Heart left ventricle (tissue), 16 donors: ENCODE measurements around the gene TDRD9. TPM values are rescaled to one million over a fixed set of nuclear protein-coding genes. Genes with fewer than 3 reads are reported as not detected.
"Not testable (repeated sequence)": the region's sequence is repeated elsewhere in the genome, so short reads cannot be mapped to it uniquely, and the experiment has no call there.

Source experiments
- ATAC-seq, 4 donors: fragments of 200-7000 bp; cut with Tn5 transposase; one replicate each; pipeline ENCODE4 v1.9.1; 2020 to 2022; ENCODE audit warnings: moderate library complexity in 4 of 4, mild to moderate bottlenecking in 3 of 4, moderate number of reproducible peaks in 1 of 4
- DNase-seq, 5 donors: peaks; one replicate each; pipeline ENCODE4 v3.0.0-alpha.2; 2020
- H3K27ac ChIP-seq, 12 donors: fragments of 200-600 bp; sonication (generic) in 4 of 12; one replicate each; pipeline versions ENCODE4 v1.5.0 to v1.8.0; 2016 to 2022; ENCODE audit warnings: mild to moderate bottlenecking in 2 of 12
- H3K27me3 ChIP-seq, 9 donors: fragments of 200-600 bp; sonication (generic) in 2 of 9; one replicate each; pipeline versions ENCODE4 v1.5.1 to v1.8.0; 2016 to 2022; ENCODE audit warnings: mild to moderate bottlenecking in 3 of 9
- H3K36me3 ChIP-seq, 9 donors: fragments of 200-600 bp; sonication (generic) in 2 of 9; one replicate each; pipeline versions ENCODE4 v1.5.0 to v1.8.0; 2018 to 2022; ENCODE audit warnings: mild to moderate bottlenecking in 2 of 9
- H3K4me1 ChIP-seq, 12 donors: fragments of 200-600 bp; sonication (generic) in 4 of 12; one replicate each; pipeline versions ENCODE4 v1.5.0 to v1.8.0; 2016 to 2022; ENCODE audit warnings: mild to moderate bottlenecking in 3 of 12
- H3K4me3 ChIP-seq, 12 donors: fragments of 200-600 bp; sonication (generic) in 4 of 12; one replicate each; pipeline versions ENCODE4 v1.5.0 to v1.8.0; 2017 to 2022; ENCODE audit warnings: mild to moderate bottlenecking in 9 of 12, moderate library complexity in 4 of 12
- H3K9me3 ChIP-seq, 12 donors: fragments of 200-600 bp; sonication (generic) in 4 of 12; one replicate each; pipeline versions ENCODE4 v1.5.0 to v1.8.0; 2016 to 2022; ENCODE audit warnings: mild to moderate bottlenecking in 1 of 12
- POLR2A ChIP-seq, 2 donors: fragments of 450-650 bp; IDR thresholded peaks; one replicate each; pipeline ENCODE4 v1.6.1; 2017; ENCODE audit warnings: antibody characterized with exemption in 2 of 2, mild to moderate bottlenecking in 2 of 2, moderate library complexity in 2 of 2
- WGBS, 4 donors: extraction: QIAGEN DNeasy Blood & Tissue Kit in 2 of 4; methylation state at CpG; one replicate each; pipeline versions ENCODE4 v1.1.5 to v1.1.7; 2013 to 2018; 5-methylcytosine and 5-hydroxymethylcytosine counted together
- intact Hi-C, 10 donors: fragments of 100-400 bp; cut with DNase I; formaldehyde crosslinking; loops; one replicate each; pipeline versions ENCODE4 v1.11.1 to v1.14.2; 2022
- polyA plus RNA-seq, 2 donors: library from polyadenylated mRNA; stranded (reverse); fragments of 200-250 nt; gene quantifications; one replicate each; pipeline ENCODE4 v1.2.3, GENCODE V29; 2013
- total RNA-seq, 9 donors: library from RNA; depleted of rRNA in 2 of 9; stranded (reverse); fragments of >200 nt in 2 of 9; fragmentation: NEBNext Ultra II Directional in 3 of 9; extraction: Animal tissue kit (Norgen Biotek cat#: 25700) in 3 of 9; gene quantifications; one replicate each; pipeline versions ENCODE4 v1.1.0 to v1.2.4, GENCODE V29; 2016 to 2023
- TF ChIP-seq, protein P1 (sequence below), 12 donors: fragments of 200-600 bp; sonication (generic) in 4 of 12; IDR thresholded peaks; one replicate each; pipeline versions ENCODE4 v1.5.0 to v1.8.0; 2018 to 2022; ENCODE audit warnings: antibody characterized with exemption in 12 of 12, mild to moderate bottlenecking in 5 of 12
- donor health status: ischemic (EF 13 %, LVEDD 7.1; RV severe dilation, severe dysfunction).
- donor health status: healthy with polysubstance abuse.
- donor health status: DM: no; HTN: yes; CAD: no.
- donor health status: DM: no; HTN: no; CAD: no.
- donor health status: ischemic (EF 25% LVEDD 6.9; RV normal size, moderate dysfunction).
- donor health status: ischemic (EF 25% LVEDD 5.7; RV mildly dilated, moderate dysfunction).
- donor health status: healthy.
- donor health status: DM: yes; HTN: yes; CAD: no.
- donor health status: ischemic (EF 35%, LVEDD 5.7; RV mildly dilated, moderate dysfunction).
- donor health status: nonischemic (EF 11% LVEDD 7.7; RV severe dilation, severe dysfunction).
- donor health status: DM: yes; HTN: yes; CAD: no.
- donor health status: PGD.
- donor health status: ischemic (EF 29% LVEDD 5.4; RV normal size, mild dysfunction).
- donor health status: nonischemic (EF 23%, LVEDD 6.1; RV moderate dilation, normal function).

The TDRD9 gene
- total and polyA plus RNA-seq, 11 donors, result 1.1 to 9.6 (median 2.1) TPM

DNA sequence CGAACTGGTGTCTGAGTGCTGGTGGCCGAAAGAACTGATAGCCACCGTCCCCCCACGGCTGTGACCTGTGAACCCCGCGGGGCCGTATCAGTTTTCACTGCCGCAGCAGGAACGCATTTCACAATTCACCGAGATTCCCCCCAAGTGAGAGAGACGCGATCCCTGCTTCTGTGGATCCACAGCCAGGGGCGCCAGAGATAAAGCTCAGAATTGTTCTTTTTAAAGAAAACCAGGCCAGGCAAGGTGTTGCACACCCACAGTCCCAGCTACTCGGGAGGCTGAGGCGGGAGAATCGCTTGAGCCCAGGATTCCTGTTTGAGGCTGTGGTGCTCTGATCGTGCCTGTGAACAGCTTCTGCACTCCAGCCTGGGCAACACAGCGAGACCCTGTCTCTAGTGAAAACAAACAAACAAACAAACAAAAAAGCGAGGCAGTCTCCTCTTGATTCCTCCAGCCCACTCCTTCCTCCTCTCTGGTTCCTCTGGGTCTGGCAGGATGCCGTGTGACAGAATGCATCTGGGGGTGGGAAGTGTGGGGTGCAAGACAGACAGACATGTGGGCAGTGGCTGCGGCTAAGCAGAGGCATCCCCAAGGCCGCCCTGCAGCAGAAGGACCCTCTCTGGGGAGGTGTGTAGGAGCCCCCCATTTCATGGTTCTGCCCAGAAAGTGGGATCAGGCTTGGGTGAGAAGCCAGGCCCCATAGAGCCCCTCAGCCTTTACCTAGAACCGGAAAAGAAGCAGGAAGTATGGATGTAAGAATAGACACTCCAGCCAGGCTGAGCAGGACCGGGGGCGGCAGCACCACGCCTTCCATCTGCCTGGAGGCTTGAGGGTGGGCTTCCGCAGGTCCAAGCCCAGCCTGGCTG is 41.7 kb upstream of the TDRD9 start:
- no peak overlapping the region for H3K4me3 ChIP-seq
- H3K4me1 ChIP-seq, result peaks cover 9 to 43% (median 28%) of the 10 kb centered on the region in 12 donors
- ATAC-seq (no peak), DNase-seq (peak in 1 of 5 donors; percentile 21)
- no peaks in the 10 kb centered on the region for H3K9me3 ChIP-seq
- no peaks in the 10 kb centered on the region for H3K27me3 ChIP-seq
- intact Hi-C loops, result no loop called here
- TF ChIP-seq POLR2A (IDR thresholded peaks at IDR 0.05), result no peak
- TF ChIP-seq, protein P1, sequence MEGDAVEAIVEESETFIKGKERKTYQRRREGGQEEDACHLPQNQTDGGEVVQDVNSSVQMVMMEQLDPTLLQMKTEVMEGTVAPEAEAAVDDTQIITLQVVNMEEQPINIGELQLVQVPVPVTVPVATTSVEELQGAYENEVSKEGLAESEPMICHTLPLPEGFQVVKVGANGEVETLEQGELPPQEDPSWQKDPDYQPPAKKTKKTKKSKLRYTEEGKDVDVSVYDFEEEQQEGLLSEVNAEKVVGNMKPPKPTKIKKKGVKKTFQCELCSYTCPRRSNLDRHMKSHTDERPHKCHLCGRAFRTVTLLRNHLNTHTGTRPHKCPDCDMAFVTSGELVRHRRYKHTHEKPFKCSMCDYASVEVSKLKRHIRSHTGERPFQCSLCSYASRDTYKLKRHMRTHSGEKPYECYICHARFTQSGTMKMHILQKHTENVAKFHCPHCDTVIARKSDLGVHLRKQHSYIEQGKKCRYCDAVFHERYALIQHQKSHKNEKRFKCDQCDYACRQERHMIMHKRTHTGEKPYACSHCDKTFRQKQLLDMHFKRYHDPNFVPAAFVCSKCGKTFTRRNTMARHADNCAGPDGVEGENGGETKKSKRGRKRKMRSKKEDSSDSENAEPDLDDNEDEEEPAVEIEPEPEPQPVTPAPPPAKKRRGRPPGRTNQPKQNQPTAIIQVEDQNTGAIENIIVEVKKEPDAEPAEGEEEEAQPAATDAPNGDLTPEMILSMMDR (IDR thresholded peaks at IDR 0.05), result no peak
- no peak overlapping the region for H3K27ac ChIP-seq
- no peaks in the 10 kb centered on the region for H3K36me3 ChIP-seq
- WGBS, 4 donors, result 62 to 72% (median 65%) methylated on average over 22 to 27 of the region's 27 CpGs

DNA sequence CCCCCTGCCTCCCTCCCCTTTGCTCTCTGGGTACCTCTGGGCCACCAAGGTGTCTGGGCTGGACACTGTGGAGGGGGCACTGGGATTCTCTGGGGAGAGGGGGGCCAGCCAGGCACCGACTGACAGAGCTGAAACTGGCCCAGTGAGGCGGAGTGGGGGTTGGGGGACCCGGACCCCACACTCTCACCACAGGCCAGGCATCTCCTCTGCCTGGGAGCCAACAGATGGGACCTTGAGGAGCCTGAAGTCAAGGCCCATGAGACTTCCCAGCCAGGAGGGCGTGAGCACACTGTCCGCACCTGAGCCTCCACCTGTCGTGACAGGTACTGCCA is 41.1 kb upstream of the TDRD9 start:
- 90 to 97% (median 93%) methylated on average over 3 to 6 of the region's 6 CpGs for WGBS, 4 donors
- DNase-seq, result no peak
- no peak for ATAC-seq
- Histone ChIP-seq H3K27me3 (no peaks in the 10 kb centered on the region), H3K4me3 (no peak overlapping the region), H3K9me3 (no peaks in the 10 kb centered on the region), H3K27ac (no peak overlapping the region), H3K36me3 (no peaks in the 10 kb centered on the region), H3K4me1 (peaks cover 9 to 38% (median 23%) of the 10 kb centered on the region in 12 donors)
- intact Hi-C loops, result no loop called here
- TF ChIP-seq, protein P1 (IDR thresholded peaks at IDR 0.05), result no peak
- no peak for TF ChIP-seq POLR2A (IDR thresholded peaks at IDR 0.05)

- no peaks in the 10 kb centered on the region for H3K36me3 ChIP-seq
- H3K27ac ChIP-seq, result no peak overlapping the region
- DNase-seq (no peak), ATAC-seq (no peak)
- intact Hi-C loops, result no loop called here
- 82 to 92% (median 87%) methylated on average over 8 to 10 of the region's 10 CpGs for WGBS, 4 donors
- H3K27me3 ChIP-seq, result no peaks in the 10 kb centered on the region
- no peaks in the 10 kb centered on the region for H3K9me3 ChIP-seq
- H3K4me3 ChIP-seq, result no peak overlapping the region
- TF ChIP-seq POLR2A (IDR thresholded peaks at IDR 0.05), result no peak
- TF ChIP-seq, protein P1 (IDR thresholded peaks at IDR 0.05), result no peak
- peaks cover 7 to 33% (median 18%) of the 10 kb centered on the region in 12 donors for H3K4me1 ChIP-seq
Observed at GRCh38 chr14:103887557-103888115, 40.6 kb upstream of the TDRD9 start.

GRCh38 chr14:103889002-103889312 is 39.3 kb upstream of the TDRD9 start:
- ATAC-seq, H3K27ac ChIP-seq, intact Hi-C loops, H3K36me3 ChIP-seq, H3K9me3 ChIP-seq, H3K27me3 ChIP-seq, H3K4me3 ChIP-seq, DNase-seq: not testable (repeated sequence)
- WGBS, 4 donors, result 95 to 97% (median 97%) methylated on average over 5 to 8 of the region's 8 CpGs
- H3K4me1 ChIP-seq, result peaks cover 6 to 28% (median 14%) of the 10 kb centered on the region in 12 donors
